ENCODE data around the gene ALMS1. TPM values are rescaled to one million over a fixed set of nuclear protein-coding genes. Genes with fewer than 3 reads are reported as not detected.

ALMS1 gene
- total and polyA plus RNA-seq, 2 of the 4 experiments (the other 2 are of a cell fraction) = 20.8 to 52.8 TPM

GRCh38 chr2:73426176-73426575, 40.5 kb downstream of the ALMS1 start:
- no peak overlapping the region for H2AK9ac ChIP-seq (replicated peaks; ENCODE audit: low read depth, low read length, poor library complexity)
- CTCF ChIA-PET = no interaction called here
- DNase-seq (no peak), ATAC-seq (ENCODE audit: low read depth) (no peak)
- no peaks in the 10 kb centered on the region for H4K20me1 ChIP-seq (ENCODE audit: insufficient read depth, low read length)
- WGBS, 2 experiments (ENCODE audit: extremely low coverage in 2 of 2, insufficient read length in 1 of 2) = 100% methylated on average over 1 of the region's 3 CpGs; no CpG with 5 or more reads in 1 of the 2 experiments
- H3K79me1 ChIP-seq (ENCODE audit: low read depth in 1 of 2, low read length in 2 of 2) = no peaks in the 10 kb centered on the region
- no peak overlapping the region for H2BK120ac ChIP-seq (ENCODE audit: low read depth, low read length)
- H2BK15ac ChIP-seq (ENCODE audit: low read depth, low read length) = no peak overlapping the region
- no peaks in the 10 kb centered on the region; the same call in 1 of the 2 replicates for H3K9me1 ChIP-seq (ENCODE audit: insufficient read depth, low read length)
- H4K91ac ChIP-seq (ENCODE audit: insufficient read depth, low read depth, low read length) = no peak overlapping the region
- H3K18ac ChIP-seq (ENCODE audit: low read depth, low read length) = no peak overlapping the region
- POLR2A ChIA-PET (ENCODE audit: unreplicated experiment) = no interaction called here
- H3K4me1 ChIP-seq (ENCODE audit: control insufficient read depth, insufficient read depth, low read length) = no peaks in the 10 kb centered on the region
- intact Hi-C loops (cut with micrococcal nuclease) = no loop called here
- TF ChIP-seq MAZ (IDR thresholded peaks at IDR 0.05; ENCODE audit: borderline replicate concordance, low read depth, low read length) (no peak), CEBPB (IDR thresholded peaks at IDR 0.05; ENCODE audit: low read depth, low read length) (no peak), RAD21 (IDR thresholded peaks at IDR 0.05; ENCODE audit: low read length) (no peak), CHD1 (IDR thresholded peaks at IDR 0.05; ENCODE audit: low read depth, low read length) (no peak)
- no peak overlapping the region for H2AK5ac ChIP-seq (ENCODE audit: low read depth, low read length)
- no peak overlapping the region for H2BK20ac ChIP-seq (ENCODE audit: low read depth, low read length)
- no TSS peak for BruUV-seq (replicated peaks)
- no peak overlapping the region for H3K56ac ChIP-seq (ENCODE audit: extremely low read depth, insufficient read depth, low read length)
- no peaks in the 10 kb centered on the region for H3K9me3 ChIP-seq (ENCODE audit: control insufficient read depth, insufficient read depth, low read length)
- no peak overlapping the region for H3K4me2 ChIP-seq (ENCODE audit: low read depth, low read length)
- H3K4me3 ChIP-seq (ENCODE audit: insufficient read depth, low read depth, low read length) = no peak overlapping the region
- H3K4ac ChIP-seq (ENCODE audit: low read depth, low read length) = no peak overlapping the region
- H4K8ac ChIP-seq (ENCODE audit: low read depth in 2 of 2, low read length in 2 of 2) = no peak overlapping the region
- H3K36me3 ChIP-seq (ENCODE audit: control insufficient read depth, insufficient read depth, low read length) = peaks cover 2% of the 10 kb centered on the region
- no peak overlapping the region for H2BK5ac ChIP-seq (ENCODE audit: low read depth, low read length, poor library complexity, severe bottlenecking)
- in situ Hi-C loops (cut with MboI; ENCODE audit: low sequenced_read_pairs) = no loop called here
- H3K27me3 ChIP-seq (ENCODE audit: control insufficient read depth, insufficient read depth, low read length) = no peaks in the 10 kb centered on the region
- no peak overlapping the region for H4K5ac ChIP-seq (ENCODE audit: low read depth, low read length)
- dilution Hi-C loops (cut with HindIII; ENCODE audit: low sequenced_read_pairs, unreplicated experiment) = no loop called here
- H3K23ac ChIP-seq (ENCODE audit: low read depth, low read length) = no peak overlapping the region
- no peak overlapping the region for H3K14ac ChIP-seq (replicated peaks; ENCODE audit: low read depth, low read length)
- no peak overlapping the region for H3K27ac ChIP-seq (ENCODE audit: insufficient read depth, low read length)
- no peak overlapping the region for H2AFZ ChIP-seq (replicated peaks; ENCODE audit: low read length, poor library complexity)
- H3K9ac ChIP-seq (ENCODE audit: low read depth, low read length) = no peak overlapping the region

All from IMR-90 (cell line).